NT2/D1 (cell line): ENCODE data around the gene LGALS7B.
"Not testable (repeated sequence)": the region's sequence is repeated elsewhere in the genome, so short reads cannot be mapped to it uniquely, and the experiment has no call there.

Experiments used
- DNase-seq: peaks from one replicate; pipeline ENCODE4 v3.0.0-alpha.2; 2011; ENCODE audit warnings: low read depth, low spot score
- H3K27me3 ChIP-seq: 2 replicates; pipeline ENCODE4 v1.6.0; 2011; ENCODE audit warnings: mild to moderate bottlenecking; ENCODE audit not compliant: insufficient read length, insufficient read depth
- H3K36me3 ChIP-seq: 2 replicates; pipeline ENCODE4 v1.6.1; 2011; ENCODE audit warnings: mild to moderate bottlenecking, low read length, mixed read lengths; ENCODE audit not compliant: insufficient read depth, insufficient read length
- H3K4me1 ChIP-seq: 2 replicates; pipeline ENCODE4 v1.5.1; 2011; ENCODE audit not compliant: insufficient read depth, insufficient read length
- H3K4me3 ChIP-seq: 2 replicates; pipeline ENCODE4 v1.5.1; 2011; ENCODE audit warnings: low read depth; ENCODE audit not compliant: insufficient read length
- H3K9ac ChIP-seq: 2 replicates; pipeline ENCODE4 v1.6.0; 2011; ENCODE audit warnings: low read depth; ENCODE audit not compliant: insufficient read length
- H3K9me3 ChIP-seq: 2 replicates; pipeline ENCODE4 v1.5.1; 2011; ENCODE audit warnings: mild to moderate bottlenecking, low read length; ENCODE audit not compliant: insufficient read depth
- SUZ12 ChIP-seq: IDR thresholded peaks from 2 replicates; pipeline ENCODE4 v1.6.1; 2011; ENCODE audit not compliant: insufficient read length, insufficient read depth; ENCODE audit errors: extremely low read depth
- YY1 ChIP-seq: IDR thresholded peaks from 2 replicates; pipeline ENCODE4 v1.6.1; 2011; ENCODE audit not compliant: insufficient read length, insufficient read depth
- ZNF274 ChIP-seq: IDR thresholded peaks from 2 replicates; pipeline ENCODE4 v1.6.1; 2011; ENCODE audit warnings: mild to moderate bottlenecking, low read depth, low read length

LGALS7B gene

DNA sequence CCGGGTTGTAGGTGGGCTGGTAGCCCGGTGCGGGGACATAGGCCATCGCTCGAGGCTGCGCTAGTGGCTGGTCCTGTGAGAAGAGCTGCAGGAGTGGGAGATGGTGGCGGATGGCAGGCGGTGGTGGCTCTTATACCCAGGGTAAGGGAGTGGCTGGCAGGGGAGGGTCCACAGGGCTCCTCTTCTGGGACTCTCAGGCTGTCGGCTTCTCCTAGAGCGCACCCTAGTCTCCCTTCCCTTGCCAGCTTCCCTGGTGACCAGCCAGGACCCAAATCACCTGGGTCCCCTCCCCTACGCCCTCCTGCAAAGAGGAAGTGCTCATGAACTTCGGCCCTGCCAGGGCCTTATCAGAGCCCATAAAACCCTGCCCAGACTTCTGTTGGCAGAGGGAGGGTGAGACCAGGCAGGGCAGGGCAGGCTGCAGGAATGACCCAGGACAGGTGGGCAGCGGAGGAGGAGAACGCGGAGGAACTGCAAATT lies 23.9 kb downstream of the LGALS7B start, which contains the start of gene LGALS4:
LGALS4 (minus strand) TSS at position 105 of the 480 bp plus-strand sequence; CDS start at position 46, 59 bp downstream.
- no peak within 1 kb of the TSS for H3K9ac ChIP-seq
- H3K9me3 ChIP-seq: no peaks in the 10 kb centered on the region
- no peaks in the 10 kb centered on the region for H3K27me3 ChIP-seq
- no peaks in the 10 kb centered on the region for H3K4me1 ChIP-seq
- no peak within 1 kb of the TSS for H3K4me3 ChIP-seq
- no peak for TF ChIP-seq ZNF274
- no peak for TF ChIP-seq SUZ12
- no peak for TF ChIP-seq YY1
- DNase-seq: no peak
- H3K36me3 ChIP-seq: peaks cover 28% of the 10 kb centered on the region

- Histone ChIP-seq H3K27me3 (no peaks in the 10 kb centered on the region), H3K9me3 (no peaks in the 10 kb centered on the region), H3K36me3 (peaks cover 28% of the 10 kb centered on the region), H3K4me1 (no peaks in the 10 kb centered on the region), H3K4me3 (no peak overlapping the region), H3K9ac (no peak overlapping the region)
- no peak for TF ChIP-seq SUZ12
- no peak for TF ChIP-seq YY1
- TF ChIP-seq ZNF274: no peak
- no peak for DNase-seq
Observed at GRCh38 chr19:38813323-38813722, 24.3 kb downstream of the LGALS7B start.

GRCh38 chr19:38813932-38814331 lies 24.9 kb downstream of the LGALS7B start:
- not testable (repeated sequence) for H3K27me3 ChIP-seq, H3K9ac ChIP-seq, DNase-seq, H3K9me3 ChIP-seq, H3K4me1 ChIP-seq, H3K4me3 ChIP-seq
- peaks cover 28% of the 10 kb centered on the region for H3K36me3 ChIP-seq

- H3K9ac ChIP-seq: no peak overlapping the region
- TF ChIP-seq ZNF274: no peak
- no peak for TF ChIP-seq YY1
- TF ChIP-seq SUZ12: no peak
- H3K4me3 ChIP-seq: no peak overlapping the region
- H3K9me3 ChIP-seq: no peaks in the 10 kb centered on the region
- H3K4me1 ChIP-seq: peaks cover 4% of the 10 kb centered on the region
- H3K36me3 ChIP-seq: peaks cover 28% of the 10 kb centered on the region
- H3K27me3 ChIP-seq: no peaks in the 10 kb centered on the region
- DNase-seq: no peak
Observed at GRCh38 chr19:38815059-38816001, 26.3 kb downstream of the LGALS7B start.

GRCh38 chr19:38816131-38816750 lies 27.2 kb downstream of the LGALS7B start:
- TF ChIP-seq ZNF274 (no peak), SUZ12 (no peak), YY1 (no peak)
- no peaks in the 10 kb centered on the region for H3K27me3 ChIP-seq
- no peak overlapping the region for H3K9ac ChIP-seq
- peaks cover 6% of the 10 kb centered on the region; the same call in 1 of the 2 replicates for H3K9me3 ChIP-seq
- DNase-seq: no peak
- H3K4me1 ChIP-seq: peaks cover 4% of the 10 kb centered on the region
- no peak overlapping the region for H3K4me3 ChIP-seq
- peaks cover 28% of the 10 kb centered on the region for H3K36me3 ChIP-seq

- no peak overlapping the region for H3K9ac ChIP-seq
- peaks cover 4% of the 10 kb centered on the region for H3K4me1 ChIP-seq
- DNase-seq: no peak
- no peak overlapping the region for H3K4me3 ChIP-seq
- H3K36me3 ChIP-seq: peaks cover 28% of the 10 kb centered on the region
- TF ChIP-seq SUZ12: no peak
- TF ChIP-seq YY1: no peak
- TF ChIP-seq ZNF274: no peak
- no peaks in the 10 kb centered on the region for H3K27me3 ChIP-seq
- H3K9me3 ChIP-seq: peaks cover 13% of the 10 kb centered on the region; the same call in 1 of the 2 replicates
Observed at GRCh38 chr19:38817081-38817480, 28.1 kb downstream of the LGALS7B start.
